IMR-90 (cell line): ENCODE data around the gene ATP1A3. TPM values are rescaled to one million over a fixed set of nuclear protein-coding genes. Genes with fewer than 3 reads are reported as not detected.

ENCODE experiments used
- ATAC-seq: fragments of 200-7000 bp; cut with Tn5 transposase; 2 replicates; pipeline ENCODE4 v1.9.1; 2020; ENCODE audit warnings: low read depth, mild to moderate bottlenecking, moderate library complexity
- BruUV-seq: library from RNA; stranded (reverse); fragments of 400-500 nt; replicated peaks from 2 replicates; lab custom pipeline; 2021; lab: Mats Ljungman, UMichigan
- CTCF ChIA-PET: fragments of 300-600 bp; formaldehyde crosslinking; extraction: SDS; loops from one replicate; lab custom pipeline; 2021; ENCODE audit warnings: antibody characterized with exemption; lab: Yijun Ruan, JAX
- POLR2A ChIA-PET: fragments of 300-600 bp; sonication (Branson Sonifier 250); formaldehyde crosslinking; loops from one replicate; lab custom pipeline; 2022; ENCODE audit warnings: antibody characterized with exemption; ENCODE audit not compliant: unreplicated experiment; lab: Charles Lee
- DNase-seq: peaks from one replicate; pipeline ENCODE4 v3.0.0; 2013
- H2AFZ ChIP-seq: replicated peaks from 2 replicates; pipeline ENCODE3; 2013; ENCODE audit warnings: low read length, mild to moderate bottlenecking; ENCODE audit not compliant: poor library complexity
- H2AK5ac ChIP-seq: 2 replicates; pipeline ENCODE4 v1.6.1; 2013; ENCODE audit warnings: low read depth, low read length, inconsistent platforms
- H2AK9ac ChIP-seq: replicated peaks from 2 replicates; pipeline ENCODE3; 2013; ENCODE audit warnings: mild to moderate bottlenecking, low read depth, low read length, moderate library complexity; ENCODE audit not compliant: poor library complexity
- H2BK120ac ChIP-seq: 2 replicates; pipeline ENCODE4 v1.6.1; 2013; ENCODE audit warnings: low read depth, low read length, inconsistent platforms
- H2BK15ac ChIP-seq: 3 replicates; pipeline ENCODE4 v1.6.1; 2013; ENCODE audit warnings: low read depth, low read length, inconsistent platforms
- H2BK20ac ChIP-seq: 2 replicates; pipeline ENCODE4 v1.6.1; 2013; ENCODE audit warnings: low read depth, mild to moderate bottlenecking, inconsistent platforms, low read length, moderate library complexity
- H2BK5ac ChIP-seq: 2 replicates; pipeline ENCODE4 v1.6.1; 2013; ENCODE audit warnings: mild to moderate bottlenecking, low read depth, low read length, inconsistent platforms; ENCODE audit not compliant: poor library complexity, severe bottlenecking
- H3K14ac ChIP-seq: replicated peaks from 2 replicates; pipeline ENCODE4 v1.6.1; 2013; ENCODE audit warnings: low read depth, low read length, inconsistent platforms
- H3K18ac ChIP-seq: 2 replicates; pipeline ENCODE4 v1.6.1; 2013; ENCODE audit warnings: low read depth, low read length, control low read depth
- H3K23ac ChIP-seq: 2 replicates; pipeline ENCODE4 v1.6.1; 2013; ENCODE audit warnings: low read depth, low read length, inconsistent platforms
- H3K27ac ChIP-seq: 2 replicates; pipeline ENCODE4 v1.5.1; 2013; ENCODE audit warnings: mild to moderate bottlenecking, control low read depth, low read length; ENCODE audit not compliant: insufficient read depth
- H3K27me3 ChIP-seq: 2 replicates; pipeline ENCODE4 v1.6.1; 2013; ENCODE audit warnings: low read length; ENCODE audit not compliant: control insufficient read depth, insufficient read depth
- H3K36me3 ChIP-seq: 2 replicates; pipeline ENCODE4 v1.6.1; 2013; ENCODE audit warnings: low read length, mixed read lengths; ENCODE audit not compliant: control insufficient read depth, insufficient read depth
- H3K4ac ChIP-seq: 2 replicates; pipeline ENCODE4 v1.6.1; 2013; ENCODE audit warnings: low read depth, low read length, inconsistent platforms
- H3K4me1 ChIP-seq: 2 replicates; pipeline ENCODE4 v1.6.1; 2013; ENCODE audit warnings: low read length, mixed read lengths; ENCODE audit not compliant: control insufficient read depth, insufficient read depth
- H3K4me2 ChIP-seq: 2 replicates; pipeline ENCODE4 v1.6.1; 2013; ENCODE audit warnings: low read depth, mild to moderate bottlenecking, control low read depth, low read length, moderate library complexity
- H3K4me3 ChIP-seq: 2 replicates; pipeline ENCODE4 v1.5.1; 2013; ENCODE audit warnings: low read depth, mild to moderate bottlenecking, control low read depth, low read length, moderate library complexity; ENCODE audit not compliant: insufficient read depth
- H3K56ac ChIP-seq: 2 replicates; pipeline ENCODE4 v1.6.1; 2013; ENCODE audit warnings: low read length, inconsistent platforms; ENCODE audit not compliant: insufficient read depth; ENCODE audit errors: extremely low read depth
- H3K79me1 ChIP-seq, 2 experiments: 2 replicates each; pipeline ENCODE4 v1.6.1; 2013; ENCODE audit warnings: low read length in 2 of 2, inconsistent platforms in 1 of 2, low read depth in 1 of 2
- H3K9ac ChIP-seq: 2 replicates; pipeline ENCODE4 v1.6.1; 2013; ENCODE audit warnings: low read depth, low read length, control low read depth
- H3K9me1 ChIP-seq: 2 replicates; pipeline ENCODE4 v1.6.1; 2013; ENCODE audit warnings: low read length, inconsistent platforms; ENCODE audit not compliant: insufficient read depth
- H3K9me3 ChIP-seq: 2 replicates; pipeline ENCODE4 v1.6.1; 2013; ENCODE audit warnings: low read length; ENCODE audit not compliant: control insufficient read depth, insufficient read depth
- H4K20me1 ChIP-seq: 2 replicates; pipeline ENCODE4 v1.6.1; 2013; ENCODE audit warnings: low read length, inconsistent platforms; ENCODE audit not compliant: insufficient read depth
- H4K5ac ChIP-seq: 2 replicates; pipeline ENCODE4 v1.6.1; 2013; ENCODE audit warnings: mild to moderate bottlenecking, low read depth, low read length, control low read depth
- H4K8ac ChIP-seq, 2 experiments: 2 replicates each; pipeline ENCODE4 v1.6.1; 2013; ENCODE audit warnings: low read depth in 2 of 2, low read length in 2 of 2, control low read depth in 1 of 2, inconsistent platforms in 1 of 2
- H4K91ac ChIP-seq: 2 replicates; pipeline ENCODE4 v1.6.1; 2013; ENCODE audit warnings: low read depth, low read length, inconsistent platforms; ENCODE audit not compliant: insufficient read depth
- BHLHE40 ChIP-seq: fragments of 150-350 bp; IDR thresholded peaks from 2 replicates; pipeline ENCODE4 v1.6.1; 2016; ENCODE audit warnings: mild to moderate bottlenecking, low read depth, low read length
- CEBPB ChIP-seq: IDR thresholded peaks from 2 replicates; pipeline ENCODE4 v1.6.1; 2012; ENCODE audit warnings: low read depth, low read length, improper control_type of control experiment
- CHD1 ChIP-seq: IDR thresholded peaks from 2 replicates; pipeline ENCODE4 v1.6.1; 2012; ENCODE audit warnings: low read depth, low read length, improper control_type of control experiment
- CTCF ChIP-seq: conservative IDR thresholded peaks from 2 replicates; pipeline ENCODE4 v1.5.1; 2012; ENCODE audit warnings: mild to moderate bottlenecking, low read depth, low read length, improper control_type of control experiment
- MAFK ChIP-seq: IDR thresholded peaks from 2 replicates; pipeline ENCODE4 v1.6.1; 2012; ENCODE audit warnings: low read depth, low read length, improper control_type of control experiment
- MAZ ChIP-seq: IDR thresholded peaks from 2 replicates; pipeline ENCODE4 v1.6.1; 2012; ENCODE audit warnings: low read depth, mild to moderate bottlenecking, low read length, improper control_type of control experiment, moderate library complexity, borderline replicate concordance
- MXI1 ChIP-seq: IDR thresholded peaks from 2 replicates; pipeline ENCODE4 v1.6.1; 2012; ENCODE audit warnings: low read depth, mild to moderate bottlenecking, low read length, moderate library complexity, borderline replicate concordance
- NFE2L2 ChIP-seq: fragments of 150-350 bp; IDR thresholded peaks from 2 replicates; pipeline ENCODE4 v1.6.1; 2016; ENCODE audit warnings: low read depth, mild to moderate bottlenecking, low read length
- RAD21 ChIP-seq: IDR thresholded peaks from 2 replicates; pipeline ENCODE4 v1.6.1; 2012; ENCODE audit warnings: low read length, improper control_type of control experiment
- RCOR1 ChIP-seq: IDR thresholded peaks from 2 replicates; pipeline ENCODE4 v1.6.1; 2012; ENCODE audit warnings: mild to moderate bottlenecking, low read length, improper control_type of control experiment; ENCODE audit not compliant: insufficient replicate concordance
- RFX5 ChIP-seq: IDR thresholded peaks from 2 replicates; pipeline ENCODE4 v1.8.0; 2012; ENCODE audit warnings: low read depth, mild to moderate bottlenecking, low read length, moderate library complexity
- SMC3 ChIP-seq: fragments of 150-350 bp; IDR thresholded peaks from 2 replicates; pipeline ENCODE4 v1.6.1; 2016; ENCODE audit warnings: low read depth, mild to moderate bottlenecking, antibody characterized with exemption, low read length, moderate library complexity
- WGBS, 2 experiments: methylation state at CpG; one replicate each; pipeline versions ENCODE4 v1.1.5 to v1.1.7; 2013; ENCODE audit warnings: missing lambda C conversion rate in 2 of 2; ENCODE audit not compliant: insufficient read length in 1 of 2; ENCODE audit errors: extremely low coverage in 2 of 2; 5-methylcytosine and 5-hydroxymethylcytosine counted together
- dilution Hi-C: fragments of 300-500 bp; cut with HindIII; formaldehyde crosslinking; loops from one replicate; pipeline ENCODE4 v1.14.3; 2018; ENCODE audit warnings: low sequenced_read_pairs; ENCODE audit not compliant: unreplicated experiment
- in situ Hi-C: fragments of 300-500 bp; cut with MboI; formaldehyde crosslinking; loops from 3 replicates; pipeline ENCODE4 v1.14.3; 2019; ENCODE audit warnings: low sequenced_read_pairs, inconsistent platforms, mixed read lengths
- intact Hi-C: fragments of 100-400 bp; cut with micrococcal nuclease; formaldehyde crosslinking; loops from 2 replicates; pipeline ENCODE4 v1.10.0; 2022
- polyA plus RNA-seq, 3 experiments: library from polyadenylated mRNA; depleted of rRNA; stranded (reverse); fragments of >200 nt; gene quantifications; 2 replicates each; pipeline ENCODE4 v1.2.3, GENCODE V29; 2012; ENCODE audit warnings: low replicate concordance in 1 of 3
- total RNA-seq: library from RNA; depleted of rRNA; stranded (reverse); fragments of >200 nt; gene quantifications from 2 replicates; pipeline ENCODE4 v1.2.3, GENCODE V29; 2012
- TF ChIP-seq, protein P1 (sequence below): fragments of 150-350 bp; IDR thresholded peaks from 2 replicates; pipeline ENCODE4 v1.6.1; 2017; ENCODE audit warnings: mild to moderate bottlenecking, antibody characterized with exemption, low read length, low read depth
- TF ChIP-seq, protein P2 (sequence below): fragments of 150-350 bp; IDR thresholded peaks from 2 replicates; pipeline ENCODE4 v1.6.1; 2016; ENCODE audit warnings: low read depth, mild to moderate bottlenecking, low read length, moderate library complexity, borderline replicate concordance

Gene ATP1A3
- total and polyA plus RNA-seq, 2 of the 4 experiments (the other 2 are of a cell fraction): under 0.01 to 0.12 TPM

DNA sequence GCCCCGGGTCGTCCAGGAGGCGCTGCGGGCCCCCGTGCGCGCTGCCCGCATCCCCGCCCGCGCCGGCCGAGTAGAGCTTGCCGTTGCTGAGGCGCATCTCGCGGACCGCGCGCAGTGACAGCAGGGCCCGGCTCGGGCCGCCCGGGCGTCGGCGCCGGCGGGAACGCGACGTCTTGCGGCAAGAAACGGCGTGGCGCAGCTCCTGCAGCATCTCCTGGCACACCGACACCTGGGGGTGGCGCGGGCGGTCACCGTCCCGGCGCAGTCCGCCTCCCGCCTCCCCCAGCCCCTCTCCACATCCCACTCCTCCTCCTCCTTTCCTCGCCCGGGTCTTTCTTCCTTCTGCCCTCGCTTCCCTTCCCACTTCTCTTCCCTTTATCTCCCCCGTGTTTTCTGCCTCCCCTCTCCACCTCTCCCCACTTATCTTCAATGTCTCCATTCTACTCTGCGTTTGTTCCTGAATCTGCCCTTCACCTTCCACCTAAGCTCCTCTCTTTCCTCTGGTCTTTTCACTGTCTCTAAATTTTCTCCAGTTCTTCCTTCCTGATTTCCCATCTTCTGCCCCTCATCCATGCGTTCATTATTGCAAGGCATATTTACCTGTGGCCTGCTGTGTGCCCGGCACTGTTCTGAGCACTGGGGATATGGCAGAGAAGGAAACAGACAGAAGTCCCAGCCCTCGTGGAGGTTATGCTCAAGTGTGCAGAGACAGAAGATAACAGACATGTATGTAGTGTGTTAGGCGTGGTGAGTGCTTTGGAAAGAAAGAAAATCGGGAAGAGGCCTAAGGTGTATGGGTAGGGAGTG is 5.2 kb upstream of the ATP1A3 start:
- Histone ChIP-seq H3K4me3 (no peak overlapping the region), H4K8ac (no peak overlapping the region), H2BK5ac (no peak overlapping the region), H3K4me1 (no peaks in the 10 kb centered on the region), H3K14ac (no peak overlapping the region), H3K9me1 (peaks cover 8% of the 10 kb centered on the region; the same call in 1 of the 2 replicates), H2AFZ (no peak overlapping the region), H3K9me3 (no peaks in the 10 kb centered on the region), H2BK20ac (no peak overlapping the region), H3K9ac (no peak overlapping the region), H3K4ac (no peak overlapping the region), H4K91ac (no peak overlapping the region), H3K18ac (no peak overlapping the region), H2AK9ac (no peak overlapping the region), H4K5ac (no peak overlapping the region), H2BK120ac (no peak overlapping the region), H3K4me2 (no peak overlapping the region), H3K27me3 (peaks cover 77% of the 10 kb centered on the region), H3K79me1 (no peaks in the 10 kb centered on the region), H3K36me3 (no peaks in the 10 kb centered on the region), H3K23ac (no peak overlapping the region), H2AK5ac (no peak overlapping the region), H3K56ac (no peak overlapping the region), H2BK15ac (no peak overlapping the region), H3K27ac (no peak overlapping the region), H4K20me1 (peaks cover 3% of the 10 kb centered on the region)
- intact Hi-C loops: no loop called here
- BruUV-seq: no TSS peak
- in situ Hi-C loops: no loop called here
- ATAC-seq (no peak; the same call in 1 of the 2 replicates), DNase-seq (no peak)
- POLR2A ChIA-PET: no interaction called here
- TF ChIP-seq MAZ: no peak
- no peak for TF ChIP-seq MAFK
- TF ChIP-seq RCOR1: no peak
- TF ChIP-seq MXI1: no peak
- no peak for TF ChIP-seq BHLHE40
- no peak for TF ChIP-seq CTCF
- TF ChIP-seq, protein P1, sequence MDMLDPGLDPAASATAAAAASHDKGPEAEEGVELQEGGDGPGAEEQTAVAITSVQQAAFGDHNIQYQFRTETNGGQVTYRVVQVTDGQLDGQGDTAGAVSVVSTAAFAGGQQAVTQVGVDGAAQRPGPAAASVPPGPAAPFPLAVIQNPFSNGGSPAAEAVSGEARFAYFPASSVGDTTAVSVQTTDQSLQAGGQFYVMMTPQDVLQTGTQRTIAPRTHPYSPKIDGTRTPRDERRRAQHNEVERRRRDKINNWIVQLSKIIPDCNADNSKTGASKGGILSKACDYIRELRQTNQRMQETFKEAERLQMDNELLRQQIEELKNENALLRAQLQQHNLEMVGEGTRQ: no peak
- TF ChIP-seq, protein P2, sequence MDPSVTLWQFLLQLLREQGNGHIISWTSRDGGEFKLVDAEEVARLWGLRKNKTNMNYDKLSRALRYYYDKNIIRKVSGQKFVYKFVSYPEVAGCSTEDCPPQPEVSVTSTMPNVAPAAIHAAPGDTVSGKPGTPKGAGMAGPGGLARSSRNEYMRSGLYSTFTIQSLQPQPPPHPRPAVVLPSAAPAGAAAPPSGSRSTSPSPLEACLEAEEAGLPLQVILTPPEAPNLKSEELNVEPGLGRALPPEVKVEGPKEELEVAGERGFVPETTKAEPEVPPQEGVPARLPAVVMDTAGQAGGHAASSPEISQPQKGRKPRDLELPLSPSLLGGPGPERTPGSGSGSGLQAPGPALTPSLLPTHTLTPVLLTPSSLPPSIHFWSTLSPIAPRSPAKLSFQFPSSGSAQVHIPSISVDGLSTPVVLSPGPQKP: no peak
- no peak for TF ChIP-seq CHD1
- no peak for TF ChIP-seq NFE2L2
- no peak for TF ChIP-seq CEBPB
- TF ChIP-seq RAD21: no peak
- no peak for TF ChIP-seq RFX5
- TF ChIP-seq SMC3: no peak
- CTCF ChIA-PET: interaction anchor here (1.0 to 1.3 kb wide), 2 partner anchors 34 to 36 kb away, joined by 3 read pairs; no protein-coding TSS in a partner anchor
- dilution Hi-C loops: no loop called here
- WGBS, 2 experiments: 10% methylated on average over 42 of the region's 55 CpGs; no CpG with 5 or more reads in 1 of the 2 experiments
